Activated CD8-positive, alpha-beta memory T cell treated with anti-CD3 and anti-CD28 coated beads for 24 hours (primary cell): ENCODE results near the gene CTIF.

ENCODE experiments used
- DNase-seq: peaks from one replicate; pipeline ENCODE4 v3.0.0-alpha.2; 2020

Gene CTIF

GRCh38 chr18:48761582-48761981 lies 222.8 kb downstream of the CTIF start:
- DNase-seq: no peak

DNA sequence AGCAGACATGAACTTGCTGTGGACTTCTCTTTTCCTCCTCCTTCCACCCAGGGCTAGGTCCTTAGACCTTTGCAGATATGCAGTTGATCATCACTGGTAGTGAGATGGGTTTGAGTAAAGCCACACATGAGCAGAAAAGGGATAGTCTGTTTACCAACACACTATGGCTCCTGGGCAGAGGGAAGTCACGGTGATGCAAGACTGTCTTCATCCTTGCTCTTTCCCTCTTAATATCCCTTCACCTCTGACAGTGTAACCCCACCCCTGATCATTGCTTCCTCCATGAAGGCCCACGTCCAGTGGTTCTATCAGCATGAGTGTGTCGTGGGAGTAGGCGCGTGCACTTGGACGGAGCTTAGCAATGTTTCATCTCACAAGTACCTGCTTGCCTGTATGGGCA lies 223.2 kb downstream of the CTIF start:
- no peak for DNase-seq

DNA sequence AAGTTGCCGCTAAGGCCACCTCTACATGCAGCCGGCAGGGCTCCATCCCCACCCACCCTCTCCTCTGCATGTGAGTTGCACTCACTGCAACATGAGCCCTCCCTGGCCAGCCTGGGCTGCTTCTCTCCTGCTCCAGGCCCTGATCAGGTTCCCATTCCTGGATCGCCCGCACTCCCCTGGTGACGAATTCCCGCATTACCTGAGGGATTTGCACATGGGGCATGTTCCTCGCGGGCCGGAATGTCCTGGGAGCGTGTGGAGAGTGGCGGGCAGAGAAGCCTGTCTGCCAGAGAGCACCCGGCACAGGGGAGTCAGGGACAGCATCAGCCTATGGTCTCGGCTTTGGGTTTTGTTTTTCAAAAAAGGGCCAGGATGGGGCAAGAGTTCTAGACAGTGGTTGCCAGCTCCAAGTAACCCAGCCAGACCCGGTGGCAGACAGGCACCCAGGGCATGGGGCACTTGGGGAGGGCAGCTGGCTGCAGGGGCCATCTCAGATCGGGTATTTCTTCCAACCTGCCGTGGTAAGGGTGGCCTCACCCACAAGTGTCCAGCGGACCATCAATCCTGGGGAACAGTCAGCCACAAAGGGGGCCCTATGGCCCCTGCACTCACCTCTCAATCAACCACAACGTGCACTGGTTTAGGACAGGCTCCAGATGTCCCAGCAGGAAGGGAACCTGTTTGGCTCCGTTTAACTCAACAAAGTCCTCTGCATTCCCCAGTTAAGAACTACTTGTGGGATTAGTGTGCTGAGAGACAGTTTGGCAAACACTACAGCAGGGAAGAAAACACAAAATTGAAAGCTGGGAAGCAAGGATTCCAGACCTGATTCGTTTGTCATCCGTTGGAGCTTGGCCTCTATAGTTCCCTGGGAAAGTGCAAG lies 224.2 kb downstream of the CTIF start:
- DNase-seq: no peak

DNA sequence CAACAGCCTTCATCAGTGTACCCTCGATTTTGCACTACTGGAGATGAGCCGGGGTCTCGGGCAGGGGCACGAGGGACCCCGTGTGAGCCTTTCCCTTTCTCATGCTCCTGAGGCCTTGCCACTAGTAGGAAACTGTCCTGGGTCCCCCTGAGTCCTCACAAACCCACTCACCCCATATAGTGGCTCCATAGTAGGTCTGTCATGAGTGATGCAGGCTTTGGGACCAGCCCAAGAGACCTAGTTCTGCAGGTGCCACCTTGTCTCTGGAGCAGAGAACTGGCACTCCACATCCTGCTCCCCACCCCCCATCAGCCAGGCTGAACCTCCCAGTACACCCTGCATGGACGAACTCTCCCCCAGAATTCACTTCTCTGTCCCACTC lies 224.9 kb downstream of the CTIF start:
- DNase-seq: no peak

- no peak for DNase-seq
Measured at GRCh38 chr18:48765053-48765452, 226.2 kb downstream of the CTIF start.

DNA sequence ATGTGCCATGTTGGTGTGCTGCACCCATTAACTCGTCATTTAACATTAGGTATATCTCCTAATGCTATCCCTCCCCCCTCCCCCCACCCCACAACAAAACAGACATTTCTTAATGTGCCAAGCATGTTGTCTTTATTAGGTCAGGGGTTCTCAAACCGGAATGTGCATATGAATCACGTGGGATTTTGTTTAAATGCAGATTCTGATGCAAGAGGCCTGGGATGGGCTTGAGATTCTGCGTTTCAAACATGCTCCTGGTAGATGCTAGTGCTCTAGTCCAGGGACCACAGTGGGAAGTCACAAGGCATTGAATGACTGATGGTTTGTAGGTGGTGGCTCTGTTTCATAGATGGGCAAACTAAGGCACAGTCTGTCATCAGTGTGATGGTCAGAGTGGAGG lies 227.2 kb downstream of the CTIF start:
- no peak for DNase-seq

DNA sequence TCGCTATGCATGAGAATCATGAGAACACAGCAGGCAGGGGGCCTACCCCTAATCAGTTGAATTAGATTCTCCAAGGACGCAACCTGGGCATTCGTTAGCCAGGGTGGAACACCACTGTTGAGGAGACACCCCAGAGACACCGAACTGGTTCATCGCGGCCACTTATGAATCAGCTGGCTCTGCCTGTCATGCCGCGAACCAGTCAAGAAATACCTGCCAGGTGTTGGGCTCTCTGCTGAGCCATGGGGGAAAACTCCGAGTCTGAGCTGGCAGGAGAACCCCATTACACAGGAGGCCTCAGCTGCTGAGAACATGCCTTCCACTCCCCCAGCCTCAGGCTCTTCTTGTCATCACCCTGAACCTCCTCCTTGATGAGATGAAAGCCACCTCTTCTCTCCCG lies 227.7 kb downstream of the CTIF start:
- DNase-seq: no peak

GRCh38 chr18:48767090-48767690 lies 228.4 kb downstream of the CTIF start:
- no peak for DNase-seq

GRCh38 chr18:48769006-48769636 lies 230.3 kb downstream of the CTIF start:
- DNase-seq: no peak

DNA sequence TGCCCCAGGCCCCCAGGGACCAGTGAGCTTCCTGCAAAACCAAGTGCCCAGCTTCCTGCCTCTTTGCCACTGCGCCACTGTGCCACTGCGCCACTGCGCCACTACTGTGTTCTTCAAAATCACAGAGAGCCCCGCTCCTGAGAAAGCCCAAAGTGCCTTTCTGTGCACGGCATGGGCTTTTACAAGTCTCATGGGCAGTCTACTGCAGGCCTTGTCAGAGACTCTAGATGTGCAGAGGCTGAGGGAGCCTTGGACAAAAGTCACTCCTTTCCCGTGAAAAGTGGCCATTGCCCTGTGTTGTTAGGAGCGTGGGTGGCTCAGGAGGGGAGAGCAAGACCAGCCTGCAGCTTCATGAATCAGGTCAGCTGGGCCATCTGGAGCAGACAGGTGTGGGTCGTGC lies 231.4 kb downstream of the CTIF start:
- DNase-seq: no peak

- no peak for DNase-seq
Measured at GRCh38 chr18:48771641-48772375, 233.0 kb downstream of the CTIF start.

DNA sequence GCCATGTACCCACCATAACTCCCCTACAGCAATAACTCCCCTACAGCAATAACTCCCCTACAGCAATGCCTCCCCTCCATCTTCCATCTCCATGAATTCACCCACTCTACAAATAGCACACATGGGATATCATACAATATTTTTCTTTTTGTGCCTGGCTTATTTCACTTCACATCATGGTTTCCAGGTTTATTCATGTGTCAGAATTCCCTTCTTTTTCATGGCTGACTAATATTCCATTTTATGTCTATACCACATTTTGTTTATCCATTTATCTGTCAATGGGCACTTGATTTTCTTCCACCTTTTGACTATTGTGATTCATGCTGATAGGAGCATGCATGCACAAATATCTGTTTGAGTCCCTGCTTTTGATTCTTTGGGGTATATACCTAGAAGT lies 233.6 kb downstream of the CTIF start:
- DNase-seq: no peak

DNA sequence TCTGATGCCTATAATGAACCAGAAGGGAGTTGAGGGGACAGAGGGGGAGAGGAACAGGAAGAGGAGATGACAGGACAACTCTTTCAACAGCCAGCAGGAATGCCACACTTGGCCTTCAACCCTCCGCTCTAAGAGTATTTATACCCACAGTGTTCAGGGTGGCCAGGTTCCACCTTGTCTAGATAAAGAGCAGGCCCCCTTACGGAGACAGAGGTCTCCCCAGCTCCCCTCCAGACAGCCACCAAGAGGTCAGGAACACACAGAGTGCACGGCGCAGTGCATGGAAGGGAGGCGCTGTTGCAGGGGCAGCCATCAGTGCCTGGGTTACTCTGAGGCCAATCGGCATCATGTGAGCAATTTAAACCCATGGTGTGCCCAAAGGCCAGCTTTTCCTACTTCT lies 235.0 kb downstream of the CTIF start:
- no peak for DNase-seq

GRCh38 chr18:48774941-48775340 lies 236.1 kb downstream of the CTIF start:
- DNase-seq: no peak

DNA sequence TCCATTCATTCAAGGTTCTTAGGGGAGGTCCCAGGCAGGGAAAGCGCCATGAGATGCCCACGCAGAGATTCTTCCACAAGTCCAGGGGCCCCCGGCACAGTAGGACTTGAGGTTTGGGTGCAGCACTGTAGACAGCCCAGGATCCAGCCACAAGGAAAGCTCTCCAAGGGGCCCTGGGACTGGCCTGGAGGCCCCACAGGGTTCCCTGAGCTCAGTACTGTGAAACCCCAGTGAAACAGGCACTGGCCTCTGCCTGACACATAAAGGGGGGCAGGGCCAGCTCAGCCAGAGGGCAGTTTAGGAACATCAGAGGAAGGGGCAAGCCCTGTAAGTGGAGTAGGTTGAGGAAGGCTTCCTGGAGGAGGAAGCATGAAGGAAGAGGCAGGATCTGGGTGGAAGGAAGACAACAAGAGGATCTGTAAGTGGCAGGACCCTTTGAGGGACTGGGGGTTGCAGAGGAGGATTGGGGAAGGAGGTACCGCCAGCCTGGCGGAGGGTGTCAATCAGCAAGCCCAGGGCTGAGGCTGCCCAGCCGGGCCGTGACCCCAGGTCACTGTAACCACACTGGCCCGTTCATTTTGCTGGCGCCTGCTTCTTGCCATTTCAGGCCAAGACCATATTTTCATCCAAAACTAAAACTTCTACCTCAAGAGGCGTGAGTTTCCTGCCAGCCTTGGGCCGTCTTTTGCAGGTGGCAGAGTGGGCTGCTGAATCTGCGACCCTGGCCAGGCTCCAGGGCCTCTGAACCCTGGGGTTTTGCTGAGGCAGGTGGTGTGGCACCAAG lies 236.7 kb downstream of the CTIF start:
- DNase-seq: no peak

GRCh38 chr18:48776156-48776555 lies 237.3 kb downstream of the CTIF start:
- DNase-seq: no peak

GRCh38 chr18:48776641-48777025 lies 237.8 kb downstream of the CTIF start:
- DNase-seq: no peak

- DNase-seq: peak; percentile 88
Measured at GRCh38 chr18:48777026-48777743, 238.4 kb downstream of the CTIF start.

- no peak for DNase-seq
Measured at GRCh38 chr18:48777744-48778116, 238.9 kb downstream of the CTIF start.

DNA sequence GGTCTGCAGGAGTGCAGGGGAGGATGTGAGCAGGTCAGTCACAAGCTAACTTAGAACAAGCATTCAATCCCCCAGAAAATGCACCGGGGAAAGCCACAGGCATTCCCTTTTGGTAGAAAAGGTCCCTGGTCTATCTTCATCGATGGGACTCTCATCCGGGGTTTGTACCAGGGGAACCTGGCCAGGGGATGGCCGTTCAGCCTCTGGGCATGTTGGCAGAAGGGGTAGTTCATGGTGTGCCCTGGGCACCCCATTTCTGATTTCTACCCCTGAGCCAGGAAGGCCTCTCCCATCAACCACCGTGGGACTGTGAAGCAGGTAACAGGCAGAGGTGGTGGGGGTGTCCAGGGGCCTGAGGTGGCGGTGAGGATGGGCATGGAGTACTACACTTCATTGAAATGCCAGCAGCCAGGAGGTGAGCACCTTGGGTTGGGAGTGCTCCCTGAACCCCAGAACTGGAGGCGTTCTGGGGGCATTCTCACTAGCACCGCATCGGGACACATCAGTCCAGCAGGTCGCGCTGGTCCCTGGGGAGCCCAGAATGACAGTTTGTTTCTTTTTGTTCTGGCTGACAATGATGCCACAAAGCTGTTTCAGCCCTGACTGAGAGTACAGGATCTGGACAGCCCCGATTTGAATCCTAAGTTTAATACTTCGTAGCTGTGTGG lies 239.6 kb downstream of the CTIF start:
- DNase-seq: no peak

DNA sequence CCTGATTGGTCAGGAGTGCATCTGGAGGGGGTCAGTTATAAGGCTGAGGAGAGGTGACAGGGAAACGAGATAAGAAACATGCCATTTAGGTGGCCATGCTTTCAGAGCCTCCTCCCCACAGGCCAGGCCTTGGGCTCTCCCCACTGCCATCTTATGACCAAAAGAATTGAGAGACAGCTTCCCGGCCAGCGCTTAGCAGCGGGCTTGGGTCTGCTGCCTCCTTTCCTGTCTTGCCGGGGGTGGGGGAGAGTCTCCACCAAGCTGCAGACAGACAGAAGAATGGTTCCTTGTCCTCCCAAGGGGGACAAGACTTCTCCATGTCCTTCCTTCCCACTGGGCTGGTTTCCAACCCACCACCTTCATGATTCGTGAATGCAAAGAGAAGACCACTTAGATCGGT lies 240.6 kb downstream of the CTIF start:
- no peak for DNase-seq
